Esophagus muscularis mucosa (tissue), 4 donors: ENCODE data around the gene C1QTNF7. TPM values are rescaled to one million over a fixed set of nuclear protein-coding genes. Genes with fewer than 3 reads are reported as not detected.

Experiments used
- DNase-seq: peaks from one replicate; pipeline ENCODE4 v3.0.0-alpha.2; 2017; ENCODE audit errors: extremely low spot score
- H3K27ac ChIP-seq, 4 donors: fragments of 200-600 bp; sonication (generic); replicated peaks in 1 of 4; 1 replicate in 3 of 4; 2 replicates in 1 of 4; pipeline ENCODE4 v1.5.1; 2016 to 2019; ENCODE audit warnings: mild to moderate bottlenecking in 1 of 4
- H3K27me3 ChIP-seq, 4 donors: fragments of 200-600 bp; sonication (generic); one replicate each; pipeline versions ENCODE4 v1.5.1 to v1.6.0; 2016 to 2019
- H3K36me3 ChIP-seq, 4 donors: fragments of 200-600 bp; sonication (generic); one replicate each; pipeline ENCODE4 v1.5.1; 2016 to 2019
- H3K4me1 ChIP-seq, 4 donors: fragments of 200-600 bp; sonication (generic); one replicate each; pipeline ENCODE4 v1.5.1; 2016 to 2019
- H3K4me3 ChIP-seq, 4 donors: fragments of 200-600 bp; sonication (generic); 1 replicate in 2 of 4; 2 replicates in 2 of 4; pipeline ENCODE4 v1.5.1; 2016 to 2019; ENCODE audit warnings: mild to moderate bottlenecking in 4 of 4, moderate library complexity in 1 of 4
- H3K9me3 ChIP-seq, 4 donors: fragments of 200-600 bp; sonication (generic); 1 replicate in 3 of 4; 2 replicates in 1 of 4; pipeline ENCODE4 v1.5.1; 2016 to 2019
- CTCF ChIP-seq, 3 experiments: fragments of 200-600 bp in 2 of 3; fragments of 450-650 bp in 1 of 3; sonication (generic) in 2 of 3; IDR thresholded peaks; one replicate each; pipeline ENCODE4 v1.5.1; 2017 to 2019; ENCODE audit warnings: antibody characterized with exemption in 3 of 3, mild to moderate bottlenecking in 2 of 3, moderate library complexity in 1 of 3
- EP300 ChIP-seq: sonication (generic); formaldehyde crosslinking; IDR thresholded peaks from one replicate; pipeline ENCODE4 v1.6.1; 2017; ENCODE audit warnings: antibody characterized with exemption
- POLR2A ChIP-seq: fragments of 450-650 bp; IDR thresholded peaks from one replicate; pipeline ENCODE4 v1.6.1; 2017; ENCODE audit warnings: antibody characterized with exemption, moderate library complexity, mild to moderate bottlenecking, low read depth
- POLR2AphosphoS5 ChIP-seq, 2 donors: sonication (generic); formaldehyde crosslinking; IDR thresholded peaks; one replicate each; pipeline ENCODE4 v1.6.1; 2017; ENCODE audit warnings: antibody characterized with exemption in 2 of 2
- WGBS: methylation state at CpG from one replicate; pipeline ENCODE4 v1.1.5; 2018; 5-methylcytosine and 5-hydroxymethylcytosine counted together
- intact Hi-C: fragments of 100-400 bp; cut with DNase I; formaldehyde crosslinking; loops from one replicate; pipeline ENCODE4 v1.15.1; 2023
- total RNA-seq, 4 donors: library from RNA; depleted of rRNA; stranded (reverse); fragments of >200 nt; gene quantifications; one replicate each; pipeline versions ENCODE4 v1.1.0 to v1.2.1, GENCODE V29; 2016

Gene C1QTNF7
- total RNA-seq, 4 donors from 2014 or later = 15.7 to 41.9 (median 26.0) TPM

- Histone ChIP-seq H3K27me3 (no peaks in the 10 kb centered on the region), H3K4me3 (peak within 1 kb of the TSS; percentile 53 to 72 (median 66)), H3K9me3 (no peaks in the 10 kb centered on the region), H3K4me1 (peaks cover 15 to 62% (median 56%) of the 10 kb centered on the region in 4 donors), H3K27ac (peak within 1 kb of the TSS; percentile 65 to 68 (median 66)), H3K36me3 (no peaks in the 10 kb centered on the region)
- TF ChIP-seq POLR2A = no peak
- no peak for TF ChIP-seq CTCF (IDR thresholded peaks at IDR 0.05)
- TF ChIP-seq POLR2AphosphoS5 (IDR thresholded peaks at IDR 0.05) = peak; percentile 43 to 52
- TF ChIP-seq EP300 = no peak
- WGBS = 5% methylated on average over 14 of the region's 14 CpGs
- DNase-seq = peak; percentile 53
- intact Hi-C loops = loop anchor here (10.0 kb wide), 1 partner anchor 735 kb away; no protein-coding TSS in a partner anchor
Measured at GRCh38 chr4:15469402-15470127, 41.7 kb downstream of the C1QTNF7 start, which contains the start of gene CC2D2A. Gene CC2D2A (plus strand): TSS chr4:15469882. CDS start chr4:15475933, 6,051 bp downstream.

- WGBS = 2% methylated on average over 3 of the region's 3 CpGs
- Histone ChIP-seq H3K27me3 (no peaks in the 10 kb centered on the region), H3K36me3 (no peaks in the 10 kb centered on the region), H3K9me3 (no peaks in the 10 kb centered on the region), H3K27ac (peak overlapping the region; percentile 65 to 68 (median 66)), H3K4me1 (peaks cover 15 to 59% (median 54%) of the 10 kb centered on the region in 4 donors), H3K4me3 (peak overlapping the region; percentile 53 to 72 (median 66))
- no peak for DNase-seq
- intact Hi-C loops = loop anchor here (10.0 kb wide), 1 partner anchor 735 kb away; no protein-coding TSS in a partner anchor
- no peak for TF ChIP-seq EP300
- TF ChIP-seq POLR2A = no peak
- no peak for TF ChIP-seq POLR2AphosphoS5 (IDR thresholded peaks at IDR 0.05)
- no peak for TF ChIP-seq CTCF (IDR thresholded peaks at IDR 0.05)
Measured at GRCh38 chr4:15470128-15470475, 42.3 kb downstream of the C1QTNF7 start.

- no peak overlapping the region for H3K27ac ChIP-seq
- no peak overlapping the region for H3K4me3 ChIP-seq
- H3K27me3 ChIP-seq = no peaks in the 10 kb centered on the region
- no peaks in the 10 kb centered on the region for H3K9me3 ChIP-seq
- intact Hi-C loops = loop anchor here (10.0 kb wide), 1 partner anchor 728 kb away; no protein-coding TSS in a partner anchor
- H3K4me1 ChIP-seq = peaks cover 9 to 55% (median 51%) of the 10 kb centered on the region in 4 donors
- TF ChIP-seq POLR2A (no peak), CTCF (IDR thresholded peaks at IDR 0.05) (no peak), EP300 (no peak), POLR2AphosphoS5 (IDR thresholded peaks at IDR 0.05) (no peak)
- H3K36me3 ChIP-seq = peaks cover 0 to 23% (median 12%) of the 10 kb centered on the region in 4 donors
- no peak for DNase-seq
- 85% methylated on average over 5 of the region's 5 CpGs for WGBS
Measured at GRCh38 chr4:15476396-15476795, 48.6 kb downstream of the C1QTNF7 start.

- H3K36me3 ChIP-seq = peaks cover 0 to 38% (median 17%) of the 10 kb centered on the region in 4 donors
- peaks cover 5 to 42% (median 31%) of the 10 kb centered on the region in 4 donors for H3K4me1 ChIP-seq
- intact Hi-C loops = loop anchor here (2.0 to 10.0 kb wide), 2 partner anchors 172 to 726 kb away; no protein-coding TSS in a partner anchor
- H3K4me3 ChIP-seq = peak overlapping the region in 2 of 4 donors; percentile 47 to 48
- H3K27me3 ChIP-seq = no peaks in the 10 kb centered on the region
- WGBS = 61% methylated on average over 3 of the region's 5 CpGs
- H3K9me3 ChIP-seq = no peaks in the 10 kb centered on the region
- H3K27ac ChIP-seq = peak overlapping the region; percentile 72 to 81 (median 78)
- no peak for DNase-seq
- TF ChIP-seq POLR2AphosphoS5 (IDR thresholded peaks at IDR 0.05) (no peak), POLR2A (no peak), CTCF (IDR thresholded peaks at IDR 0.05) (no peak), EP300 (no peak)
Measured at GRCh38 chr4:15478724-15479088, 50.9 kb downstream of the C1QTNF7 start.
